Keratinocyte (primary cell): ENCODE measurements around the gene ECSCR. TPM values are rescaled to one million over a fixed set of nuclear protein-coding genes. Genes with fewer than 3 reads are reported as not detected.
"Not testable (repeated sequence)": the region's sequence is repeated elsewhere in the genome, so short reads cannot be mapped to it uniquely, and the experiment has no call there.

ENCODE experiments used
- DNase-seq: peaks from one replicate; pipeline ENCODE4 v3.0.0-alpha.2; 2011; ENCODE audit warnings: low read depth, missing footprints, low spot score
- FAIRE-seq: peaks from 2 replicates; lab custom pipeline; 2011; peaks lifted over from hg19 to GRCh38; lab: Jason Lieb, UNC
- H2AFZ ChIP-seq: 2 replicates; pipeline ENCODE4 v1.6.0; 2012; ENCODE audit warnings: low read length, control low read depth, inconsistent platforms; ENCODE audit not compliant: control insufficient read depth
- H3K27ac ChIP-seq: 2 replicates; pipeline ENCODE4 v1.5.1; 2011; ENCODE audit warnings: low read length; ENCODE audit not compliant: control insufficient read depth, insufficient read depth
- H3K27me3 ChIP-seq: 3 replicates; pipeline ENCODE4 v1.6.0; 2011; ENCODE audit warnings: low read length; ENCODE audit not compliant: control insufficient read depth, insufficient read depth; ENCODE audit errors: extremely low read depth
- H3K36me3 ChIP-seq, 2 experiments: 2 replicates in 1 of 2; 3 replicates in 1 of 2; pipeline ENCODE4 v1.5.1; 2011; ENCODE audit warnings: low read length in 2 of 2, mild to moderate bottlenecking in 1 of 2; ENCODE audit not compliant: control insufficient read depth in 2 of 2, insufficient read depth in 2 of 2; ENCODE audit errors: extremely low read depth in 1 of 2
- H3K4me1 ChIP-seq: 3 replicates; pipeline ENCODE4 v1.5.1; 2011; ENCODE audit warnings: low read length; ENCODE audit not compliant: control insufficient read depth, insufficient read depth; ENCODE audit errors: extremely low read depth
- H3K4me2 ChIP-seq: 3 replicates; pipeline ENCODE4 v1.6.0; 2011; ENCODE audit warnings: low read depth, low read length; ENCODE audit not compliant: control insufficient read depth, insufficient read depth; ENCODE audit errors: extremely low read depth
- H3K4me3 ChIP-seq, 3 experiments: fragments of 200-600 bp in 1 of 3; sonication (generic) in 1 of 3; 2 replicates in 2 of 3; 3 replicates in 1 of 3; pipeline ENCODE4 v1.5.1; 2011 to 2016; ENCODE audit warnings: low read length in 3 of 3, mild to moderate bottlenecking in 3 of 3, control low read depth in 2 of 3, inconsistent platforms in 1 of 3, low read depth in 1 of 3, mixed read lengths in 1 of 3, mixed run types in 1 of 3, moderate library complexity in 1 of 3; ENCODE audit not compliant: control insufficient read depth in 2 of 3, insufficient read depth in 2 of 3; ENCODE audit errors: extremely low read depth in 1 of 3
- H3K79me2 ChIP-seq: 2 replicates; pipeline ENCODE4 v1.6.0; 2012; ENCODE audit warnings: low read length; ENCODE audit not compliant: control insufficient read depth, insufficient read depth
- H3K9ac ChIP-seq: 3 replicates; pipeline ENCODE4 v1.6.0; 2011; ENCODE audit warnings: low read length; ENCODE audit not compliant: control insufficient read depth, insufficient read depth; ENCODE audit errors: extremely low read depth
- H3K9me1 ChIP-seq: 3 replicates; pipeline ENCODE4 v1.6.0; 2011; ENCODE audit warnings: low read length; ENCODE audit not compliant: control insufficient read depth, insufficient read depth; ENCODE audit errors: extremely low read depth
- H3K9me3 ChIP-seq: 2 replicates; pipeline ENCODE4 v1.5.1; 2012; ENCODE audit warnings: low read depth, low read length; ENCODE audit not compliant: control insufficient read depth
- H4K20me1 ChIP-seq: 3 replicates; pipeline ENCODE4 v1.6.0; 2011; ENCODE audit warnings: low read length; ENCODE audit not compliant: control insufficient read depth, insufficient read depth; ENCODE audit errors: extremely low read depth
- EZH2 ChIP-seq: IDR thresholded peaks from one replicate; pipeline ENCODE4 v1.6.1; 2012; ENCODE audit warnings: inconsistent platforms, mild to moderate bottlenecking, low read length, moderate library complexity
- dilution Hi-C: fragments of 300-500 bp; cut with MboI; formaldehyde crosslinking; loops from one replicate; pipeline ENCODE4 v1.7.0; 2020; ENCODE audit warnings: low sequenced_read_pairs; ENCODE audit not compliant: extremely low pct_ligation_motif_present
- polyA plus RNA-seq, 5 experiments: library from polyadenylated mRNA; depleted of rRNA in 3 of 5; stranded (reverse) in 3 of 5; stranded (forward) in 1 of 5; unstranded in 1 of 5; fragments of >200 nt; gene quantifications; 1 replicate in 1 of 5; 2 replicates in 3 of 5; 3 replicates in 1 of 5; pipeline versions ENCODE4 v1.2.1 to v1.2.3, GENCODE V29; 2011 to 2012; ENCODE audit warnings: missing spikeins in 2 of 5, low read depth in 1 of 5, low replicate concordance in 1 of 5
- TF ChIP-seq, protein P1 (sequence below), 3 experiments: IDR thresholded peaks in 1 of 3; conservative IDR thresholded peaks in 1 of 3; optimal IDR thresholded peaks in 1 of 3; 2 replicates in 2 of 3; 3 replicates in 1 of 3; pipeline versions ENCODE3 to v1.5.1; 2011; ENCODE audit warnings: low read length in 3 of 3, mild to moderate bottlenecking in 3 of 3, moderate library complexity in 2 of 3, control low read depth in 1 of 3, inconsistent platforms in 1 of 3; ENCODE audit not compliant: insufficient read depth in 2 of 3; ENCODE audit errors: extremely low read depth in 1 of 3

The ECSCR gene
- polyA plus RNA-seq, 1 donor (not counting 4 experiments of a cell fraction or from before 2014, with no cell fraction given) = not detected

DNA sequence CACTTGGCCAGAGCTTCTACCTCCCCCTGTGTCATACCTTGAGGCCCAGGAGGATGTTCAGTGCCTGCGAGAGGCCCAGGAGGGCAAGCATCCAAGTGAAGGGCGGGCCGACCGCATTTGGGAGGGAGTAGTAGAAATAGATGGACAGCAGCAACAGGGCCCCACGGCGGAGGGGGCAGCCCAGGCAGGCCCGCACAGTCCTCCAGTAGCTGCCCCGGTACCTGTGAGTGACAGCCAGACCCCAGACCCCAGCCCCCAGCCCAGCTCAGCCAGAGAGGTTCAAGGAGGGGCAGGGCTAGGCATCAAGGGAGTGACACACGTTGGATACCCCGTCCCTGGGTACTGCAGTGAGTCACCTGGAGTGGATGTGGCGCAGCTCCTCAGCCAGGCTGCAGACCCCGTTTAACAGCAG lies 18.6 kb upstream of the ECSCR start:
- Histone ChIP-seq H3K4me2 (peak overlapping the region; percentile 99), H4K20me1 (no peaks in the 10 kb centered on the region), H3K9me3 (no peaks in the 10 kb centered on the region), H2AFZ (no peak overlapping the region), H3K36me3 (peaks cover 13 to 14% of the 10 kb centered on the region in 2 experiments), H3K27ac (peak overlapping the region; percentile 98), H3K4me1 (peaks cover 29% of the 10 kb centered on the region), H3K27me3 (no peaks in the 10 kb centered on the region), H3K4me3 (peak overlapping the region; percentile 48 to 81 (median 73)), H3K79me2 (peaks cover 1% of the 10 kb centered on the region), H3K9me1 (no peaks in the 10 kb centered on the region), H3K9ac (peak overlapping the region; percentile 92)
- dilution Hi-C loops = no loop called here
- TF ChIP-seq, protein P1, sequence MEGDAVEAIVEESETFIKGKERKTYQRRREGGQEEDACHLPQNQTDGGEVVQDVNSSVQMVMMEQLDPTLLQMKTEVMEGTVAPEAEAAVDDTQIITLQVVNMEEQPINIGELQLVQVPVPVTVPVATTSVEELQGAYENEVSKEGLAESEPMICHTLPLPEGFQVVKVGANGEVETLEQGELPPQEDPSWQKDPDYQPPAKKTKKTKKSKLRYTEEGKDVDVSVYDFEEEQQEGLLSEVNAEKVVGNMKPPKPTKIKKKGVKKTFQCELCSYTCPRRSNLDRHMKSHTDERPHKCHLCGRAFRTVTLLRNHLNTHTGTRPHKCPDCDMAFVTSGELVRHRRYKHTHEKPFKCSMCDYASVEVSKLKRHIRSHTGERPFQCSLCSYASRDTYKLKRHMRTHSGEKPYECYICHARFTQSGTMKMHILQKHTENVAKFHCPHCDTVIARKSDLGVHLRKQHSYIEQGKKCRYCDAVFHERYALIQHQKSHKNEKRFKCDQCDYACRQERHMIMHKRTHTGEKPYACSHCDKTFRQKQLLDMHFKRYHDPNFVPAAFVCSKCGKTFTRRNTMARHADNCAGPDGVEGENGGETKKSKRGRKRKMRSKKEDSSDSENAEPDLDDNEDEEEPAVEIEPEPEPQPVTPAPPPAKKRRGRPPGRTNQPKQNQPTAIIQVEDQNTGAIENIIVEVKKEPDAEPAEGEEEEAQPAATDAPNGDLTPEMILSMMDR (optimal IDR thresholded peaks at IDR 0.05 in 1 of 3, IDR thresholded peaks at IDR 0.05 in 1 of 3, conservative IDR thresholded peaks at IDR 0.05 in 1 of 3; ENCODE audit: extremely low read depth in 1 of 3, insufficient read depth in 2 of 3, low read length in 3 of 3) = no peak
- no peak for TF ChIP-seq EZH2
- DNase-seq = no peak
- FAIRE-seq = no peak

GRCh38 chr5:139479729-139480128 lies 17.2 kb upstream of the ECSCR start:
- Histone ChIP-seq H3K4me1 (peaks cover 27% of the 10 kb centered on the region), H3K36me3 (peaks cover 19 to 21% of the 10 kb centered on the region in 2 experiments)
- H3K9me1 ChIP-seq, H3K4me3 ChIP-seq, H3K9ac ChIP-seq, H3K4me2 ChIP-seq, H3K9me3 ChIP-seq, dilution Hi-C loops, H4K20me1 ChIP-seq, DNase-seq, H3K27ac ChIP-seq, H2AFZ ChIP-seq, FAIRE-seq, H3K79me2 ChIP-seq, H3K27me3 ChIP-seq: not testable (repeated sequence)

DNA sequence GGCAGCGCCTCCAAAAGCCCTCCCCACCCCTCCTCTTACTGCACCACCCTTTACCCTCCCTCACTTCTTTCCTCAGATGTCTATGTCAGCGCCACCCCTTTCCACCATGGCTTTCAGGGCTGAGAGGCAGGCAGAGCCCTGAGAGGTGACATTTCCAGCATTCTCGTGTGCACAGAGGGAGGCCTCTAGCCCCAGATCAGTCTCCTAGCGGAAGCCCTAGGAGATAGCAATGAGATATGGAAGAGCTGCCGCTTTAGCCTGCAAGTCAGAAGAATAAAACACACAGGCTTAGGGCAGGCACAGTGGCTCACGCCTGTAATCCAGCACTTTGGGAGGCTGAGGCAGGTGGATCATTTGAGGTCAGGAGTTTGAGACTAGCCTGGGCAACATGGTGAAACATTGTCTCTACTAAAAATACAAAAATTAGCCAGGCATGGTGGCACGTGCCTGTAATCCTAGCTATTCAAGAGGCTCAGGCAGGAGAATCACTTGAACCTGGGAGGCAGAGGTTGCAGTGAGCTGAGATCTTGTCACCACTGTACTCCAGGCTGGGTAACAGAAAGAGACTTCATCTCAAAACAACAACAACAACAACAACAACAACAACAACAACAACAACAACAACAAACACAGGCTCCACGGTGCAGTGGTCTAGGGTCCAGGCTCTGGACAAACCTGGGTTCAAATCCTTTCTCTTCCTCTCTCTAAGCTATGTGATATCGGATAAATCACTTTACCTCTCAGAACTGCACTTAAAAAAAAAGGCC lies 16.3 kb upstream of the ECSCR start:
- H3K9me3 ChIP-seq, H3K4me2 ChIP-seq, H3K27me3 ChIP-seq, H3K4me3 ChIP-seq, DNase-seq, H3K9me1 ChIP-seq, H3K9ac ChIP-seq, H4K20me1 ChIP-seq, FAIRE-seq, H3K27ac ChIP-seq, H2AFZ ChIP-seq, dilution Hi-C loops, H3K79me2 ChIP-seq: not testable (repeated sequence)
- Histone ChIP-seq H3K4me1 (peaks cover 32% of the 10 kb centered on the region), H3K36me3 (peaks cover 19 to 21% of the 10 kb centered on the region in 2 experiments)
